ENCODE results near the gene ATP2C1.
"Not testable (repeated sequence)": the region's sequence is repeated elsewhere in the genome, so short reads cannot be mapped to it uniquely, and the experiment has no call there.

Gene ATP2C1

GRCh38 chr3:130893376-130894129, at the start of gene ATP2C1:
Gene ATP2C1, plus strand, starts transcription at chr3:130894084. Its CDS starts 686 bp downstream, at chr3:130894770.
- DNase-seq: peak; percentile 98

- no peak for DNase-seq
Measured at GRCh38 chr3:130844462-130844861, 49.4 kb upstream of the ATP2C1 start.

GRCh38 chr3:130846181-130846580, 47.7 kb upstream of the ATP2C1 start:
- no peak for DNase-seq

GRCh38 chr3:130849091-130849552, 44.8 kb upstream of the ATP2C1 start:
- DNase-seq: peak; percentile 67

GRCh38 chr3:130850044-130850797, 43.7 kb upstream of the ATP2C1 start:
- peak; percentile 99 for DNase-seq

GRCh38 chr3:130850843-130851242, 43.0 kb upstream of the ATP2C1 start:
- DNase-seq: peak; percentile 41

- DNase-seq: peak; percentile 52
Measured at GRCh38 chr3:130851277-130851676, 42.6 kb upstream of the ATP2C1 start.

GRCh38 chr3:130853581-130853980, 40.3 kb upstream of the ATP2C1 start:
- peak; percentile 53 for DNase-seq

GRCh38 chr3:130854208-130854864, 39.5 kb upstream of the ATP2C1 start:
- no peak for DNase-seq

- peak; percentile 57 for DNase-seq
Measured at GRCh38 chr3:130857336-130858026, 36.4 kb upstream of the ATP2C1 start.

- not testable (repeated sequence) for DNase-seq
Measured at GRCh38 chr3:130862130-130862529, 31.8 kb upstream of the ATP2C1 start.

- DNase-seq: no peak
Measured at GRCh38 chr3:130865489-130865888, 28.4 kb upstream of the ATP2C1 start.

GRCh38 chr3:130866327-130866726, 27.6 kb upstream of the ATP2C1 start:
- DNase-seq: no peak

- DNase-seq: peak; percentile 77
Measured at GRCh38 chr3:130870423-130870822, 23.5 kb upstream of the ATP2C1 start.

GRCh38 chr3:130876594-130876993, 17.3 kb upstream of the ATP2C1 start:
- no peak for DNase-seq

GRCh38 chr3:130878464-130878863, 15.4 kb upstream of the ATP2C1 start:
- DNase-seq: no peak

GRCh38 chr3:130889416-130889946, 4.4 kb upstream of the ATP2C1 start:
- DNase-seq: peak; percentile 63

- DNase-seq: peak; percentile 96
Measured at GRCh38 chr3:130892759-130893375, 1.0 kb upstream of the ATP2C1 start.

GRCh38 chr3:130894130-130894985, 474 bp downstream of the ATP2C1 start:
- peak; percentile 64 for DNase-seq

GRCh38 chr3:130894986-130895280, 1.0 kb downstream of the ATP2C1 start:
- DNase-seq: no peak

Measured in hematopoietic multipotent progenitor cell treated with erythropoietin and hydrocortisone succinate and interleukin-3 and kit ligand, for 4 days (in vitro differentiated cells).